Stimulated activated CD8-positive, alpha-beta memory T cell treated with anti-CD3 and anti-CD28 coated beads, Interleukin-12 subunit alpha, Interleukin-12 subunit beta, amount 100 ng/mL, for 1 hour (primary cell): ENCODE measurements around the gene ZNF888.
A peak's percentile ranks its signal among the peaks of the same experiment; 100 is the strongest.
"Not testable (repeated sequence)": the region's sequence is repeated elsewhere in the genome, so short reads cannot be mapped to it uniquely, and the experiment has no call there.

ENCODE experiments used
- DNase-seq: peaks from one replicate; pipeline ENCODE4 v3.0.0-alpha.2; 2020; ENCODE audit warnings: low read depth

The ZNF888 gene

GRCh38 chr19:52922841-52923777, at the start of gene ZNF888:
ZNF888 (minus strand) TSS chr19:52923428; CDS start chr19:52917873, 5,555 bp downstream.
- peak; percentile 70 for DNase-seq

GRCh38 chr19:52967772-52968171, 44.5 kb upstream of the ZNF888 start:
- no peak for DNase-seq

GRCh38 chr19:52963247-52963618, 40.0 kb upstream of the ZNF888 start:
- peak; percentile 0 for DNase-seq

- peak; percentile 98 for DNase-seq
Observed at GRCh38 chr19:52962394-52963246, 39.4 kb upstream of the ZNF888 start, which contains the start of gene ZNF816. ZNF816 (minus strand) TSS chr19:52962881; CDS start chr19:52956089, 6,792 bp downstream.

- DNase-seq: no peak
Observed at GRCh38 chr19:52961981-52962380, 38.8 kb upstream of the ZNF888 start.

DNA sequence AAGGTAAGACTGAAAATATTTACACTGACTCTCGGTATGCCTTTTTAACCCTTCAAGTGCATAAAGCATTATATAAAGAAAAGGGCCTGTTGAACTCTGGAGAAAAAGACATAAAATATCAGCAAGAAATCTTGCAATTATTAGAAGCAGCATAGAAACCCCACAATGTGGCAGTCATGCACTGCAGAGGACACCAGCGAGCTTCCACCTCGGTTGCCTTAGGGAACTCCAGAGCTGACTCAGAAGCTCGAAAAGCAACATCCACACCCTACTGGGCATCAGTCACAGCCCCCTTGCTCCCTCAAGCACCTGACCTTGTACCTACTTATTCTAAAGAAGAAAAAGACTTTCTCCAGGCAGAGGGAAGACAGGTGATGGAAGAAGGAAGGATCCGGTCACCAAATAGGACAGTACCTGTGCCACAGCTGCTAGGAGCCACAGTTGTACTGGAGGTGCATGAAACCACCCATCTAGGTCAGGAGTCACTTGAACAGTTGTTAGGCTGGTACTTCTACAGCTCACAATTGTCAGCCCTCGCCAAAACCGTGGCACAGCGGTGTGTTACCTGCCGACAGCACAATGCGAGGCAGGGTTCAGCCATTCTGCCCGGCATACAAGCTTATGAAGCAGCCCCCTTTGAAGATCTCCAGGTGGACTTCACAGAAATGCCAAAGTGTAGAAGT, 36.5 kb upstream of the ZNF888 start:
- DNase-seq: no peak

DNA sequence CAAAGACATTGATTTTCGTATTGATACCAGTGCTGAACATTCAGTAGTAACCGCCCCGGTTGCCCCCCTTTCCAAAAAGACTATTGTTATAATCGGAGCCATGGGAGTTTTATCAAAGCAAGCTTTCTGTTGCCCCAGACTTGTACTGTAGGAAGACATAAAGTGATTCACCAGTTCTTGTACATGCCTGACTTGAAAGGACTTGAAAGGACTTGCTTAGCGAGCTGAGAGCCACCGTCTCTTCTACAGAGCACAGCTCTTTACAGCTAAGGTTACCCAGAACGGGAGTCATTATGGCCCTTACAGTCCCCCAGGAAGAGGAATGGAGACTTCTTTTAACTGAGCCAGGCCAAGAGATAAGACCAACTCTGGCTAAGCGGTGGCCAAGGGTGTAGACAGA, 34.4 kb upstream of the ZNF888 start:
- no peak for DNase-seq

GRCh38 chr19:52956917-52957316, 33.7 kb upstream of the ZNF888 start:
- DNase-seq: no peak

- no peak for DNase-seq
Observed at GRCh38 chr19:52949422-52949821, 26.2 kb upstream of the ZNF888 start.

DNA sequence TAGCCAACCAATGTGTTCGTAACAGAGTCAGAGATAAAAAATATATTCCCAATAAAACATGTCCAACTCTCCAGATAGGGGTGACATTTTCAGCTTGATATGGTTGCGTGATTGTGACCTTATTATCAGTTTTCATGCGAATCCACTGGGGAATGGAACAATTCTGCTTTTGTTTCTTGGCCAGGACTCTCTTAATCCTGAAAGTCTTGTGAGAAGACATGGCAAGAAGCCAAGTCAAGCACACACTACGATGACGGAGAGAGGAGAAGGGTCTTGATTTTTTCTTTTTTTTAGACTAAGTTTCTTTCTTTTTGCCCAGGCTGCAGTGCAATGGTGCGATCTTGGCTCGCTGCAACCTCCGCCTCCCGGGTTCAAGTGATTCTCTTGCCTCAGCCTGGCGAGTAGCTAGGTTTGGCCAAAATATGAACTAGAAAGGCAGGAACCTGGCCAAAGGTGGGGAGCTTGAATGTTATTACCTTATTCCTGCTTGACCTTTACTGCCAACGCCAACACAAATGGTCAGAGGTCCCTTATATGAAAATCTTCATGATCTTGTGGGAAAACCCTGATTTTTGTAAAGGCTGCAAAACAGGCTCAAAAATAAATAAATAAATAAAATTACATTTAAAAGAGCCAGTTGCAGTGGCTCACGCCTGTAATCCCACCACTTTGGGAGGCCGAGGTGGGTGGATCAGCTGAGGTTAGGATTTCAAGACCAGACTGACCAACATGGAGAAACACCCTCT, 25.0 kb upstream of the ZNF888 start:
- no peak for DNase-seq

DNA sequence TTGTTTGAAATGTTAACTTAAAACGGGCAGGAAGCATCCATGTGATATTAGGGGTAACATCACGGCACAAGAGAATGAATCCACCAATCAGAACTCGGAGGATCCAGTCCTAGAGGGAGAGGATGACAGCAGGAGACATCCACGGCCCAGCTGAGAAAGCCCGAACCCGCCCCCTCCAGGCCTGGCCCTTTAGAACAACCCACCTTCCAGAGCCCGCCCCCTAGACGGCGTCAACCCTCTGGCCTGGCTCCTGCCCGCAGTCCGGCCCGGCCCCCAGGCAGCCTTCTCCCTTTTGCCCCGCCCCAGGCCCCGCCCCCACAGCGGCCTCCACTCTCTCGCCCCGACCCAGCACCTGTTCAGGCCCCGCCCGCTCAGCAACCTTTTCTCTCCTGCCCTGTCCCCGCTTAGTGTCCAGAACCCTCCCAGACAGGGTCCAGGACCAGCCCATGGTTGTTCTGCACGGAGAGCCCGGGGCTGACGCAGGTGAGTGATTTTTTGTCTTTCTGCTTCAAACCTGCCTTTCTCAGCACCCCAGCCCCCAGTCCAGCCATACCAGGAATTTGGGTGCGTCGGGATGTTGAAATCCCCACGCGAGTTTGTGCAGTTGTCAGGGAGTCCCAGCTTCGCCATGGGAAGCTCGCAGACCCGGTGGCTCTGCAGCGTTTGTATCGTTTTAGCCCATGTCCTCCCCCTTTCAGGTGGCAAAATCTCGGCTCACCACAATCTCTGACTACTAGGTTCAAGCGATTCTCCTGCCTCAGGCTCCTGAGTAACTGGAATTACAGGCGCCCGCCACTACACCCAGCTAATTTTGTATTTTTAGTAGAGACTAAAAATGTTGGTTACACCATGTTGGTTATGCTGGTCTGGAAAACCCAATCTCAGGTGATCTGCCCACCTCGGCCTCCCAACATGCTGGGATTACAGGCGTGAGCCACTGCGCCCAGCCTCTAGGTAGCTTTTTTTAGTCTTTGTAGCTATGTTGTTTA, 23.4 kb upstream of the ZNF888 start:
- no peak for DNase-seq

DNA sequence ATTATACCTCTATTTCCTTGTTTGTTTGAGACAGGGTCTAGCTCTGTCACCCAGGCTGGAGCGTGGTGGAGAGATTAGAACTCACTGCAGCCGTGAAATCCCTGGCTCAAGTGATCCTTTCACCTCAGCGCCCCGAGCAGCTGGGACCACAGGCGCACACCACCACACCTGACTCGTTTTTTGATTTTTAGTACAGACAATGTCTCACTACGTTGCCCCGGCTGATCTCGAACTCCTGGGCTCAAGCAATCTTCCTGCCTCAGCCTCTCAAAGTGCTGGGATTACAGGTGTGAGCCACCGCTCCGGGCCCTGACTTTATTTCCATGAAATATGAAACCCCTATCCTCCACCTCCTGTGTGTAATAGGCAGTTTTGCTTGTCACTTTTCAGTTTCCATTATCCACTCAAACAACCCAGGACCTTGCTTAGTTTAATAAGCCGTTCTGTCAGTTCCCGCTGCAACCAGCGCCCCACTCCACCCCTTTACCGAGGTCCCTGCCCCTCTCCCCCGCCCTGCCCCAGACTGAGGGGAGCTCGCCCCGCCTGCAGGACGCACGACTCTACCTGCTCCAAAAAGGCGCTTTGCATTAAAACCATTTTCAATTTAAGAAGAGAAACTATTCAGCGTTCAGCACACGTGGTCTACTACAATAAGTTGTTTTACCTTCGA, 22.6 kb upstream of the ZNF888 start:
- no peak for DNase-seq

GRCh38 chr19:52944703-52945493, 21.7 kb upstream of the ZNF888 start:
- DNase-seq: not testable (repeated sequence)

DNA sequence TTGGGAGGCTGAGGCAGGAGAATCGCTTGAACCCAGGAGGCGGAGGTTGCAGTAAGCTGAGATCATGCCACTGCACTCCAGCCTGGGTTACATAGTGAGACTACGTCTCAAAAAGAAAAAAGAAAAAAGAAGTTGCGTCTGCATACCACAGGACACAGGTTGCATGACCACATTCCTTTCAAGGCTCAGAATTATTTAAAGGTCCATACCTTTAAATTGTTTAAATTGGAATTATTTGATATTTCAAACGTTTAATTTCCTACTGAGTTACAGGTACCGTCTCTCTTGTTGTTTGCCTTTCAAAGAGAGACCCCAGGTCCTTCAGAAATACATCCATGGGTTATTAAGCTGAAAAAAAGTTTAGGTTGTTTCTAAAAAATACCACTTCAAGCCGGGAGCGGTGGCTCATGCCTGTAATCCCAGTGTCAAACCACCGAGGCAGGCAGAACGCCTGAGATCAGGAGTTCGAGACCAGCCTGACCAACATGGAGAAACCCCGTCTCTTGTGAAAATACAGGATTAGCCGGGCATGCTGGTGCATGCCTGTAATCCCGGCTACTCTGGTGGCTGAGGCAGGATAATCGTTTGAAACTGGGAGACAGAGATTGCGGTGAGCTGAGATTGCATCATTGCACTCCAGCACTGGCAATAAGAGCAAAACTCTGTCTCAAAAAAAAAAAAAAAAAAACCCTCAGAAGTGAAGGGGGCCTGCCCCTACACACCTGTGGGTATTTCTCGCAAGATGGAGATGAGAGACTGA, 20.8 kb upstream of the ZNF888 start:
- no peak for DNase-seq

DNA sequence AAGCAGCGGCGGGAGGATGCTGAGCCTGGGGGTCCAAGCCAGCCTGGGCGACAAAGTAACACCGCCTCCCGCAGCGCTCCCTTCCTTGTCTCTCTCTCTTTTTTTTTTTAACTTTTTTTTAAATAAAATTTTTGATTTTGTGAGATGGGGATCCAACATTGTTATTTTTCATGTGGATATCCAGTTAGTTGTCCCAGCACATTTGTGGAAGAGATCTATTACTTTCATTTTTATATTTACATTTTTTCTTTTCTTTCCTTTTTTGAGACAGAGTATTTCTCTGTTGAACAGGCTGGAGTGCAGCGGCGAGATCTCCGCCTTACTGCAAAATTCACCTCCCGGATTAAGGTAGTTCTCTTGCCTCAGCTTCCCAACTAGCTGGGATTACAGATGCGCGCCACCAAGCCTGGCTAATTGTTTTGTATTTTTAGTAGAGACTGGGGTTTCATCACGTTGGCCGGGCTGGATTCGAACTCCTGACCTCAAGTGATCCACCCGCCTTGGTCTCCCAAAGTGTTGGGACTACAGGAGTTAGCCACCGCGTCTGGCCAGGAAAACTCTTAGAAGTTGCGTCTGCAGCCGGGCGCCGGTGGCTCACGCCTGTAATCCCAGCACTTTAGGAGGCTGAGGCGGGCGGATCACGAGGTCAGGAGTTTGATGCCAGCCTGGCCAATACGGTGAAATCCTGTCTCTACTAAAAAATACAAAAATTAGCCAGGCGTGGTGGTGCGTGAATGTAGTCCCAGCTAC, 20.1 kb upstream of the ZNF888 start:
- no peak for DNase-seq

- DNase-seq: peak; percentile 91
Observed at GRCh38 chr19:52942386-52943133, 19.3 kb upstream of the ZNF888 start.
